GM03348 (cell line): ENCODE data around the gene SULT1C3.

Experiments used
- DNase-seq: peaks from one replicate; pipeline ENCODE4 v3.0.0; 2012; ENCODE audit warnings: low spot score

SULT1C3 gene

DNA sequence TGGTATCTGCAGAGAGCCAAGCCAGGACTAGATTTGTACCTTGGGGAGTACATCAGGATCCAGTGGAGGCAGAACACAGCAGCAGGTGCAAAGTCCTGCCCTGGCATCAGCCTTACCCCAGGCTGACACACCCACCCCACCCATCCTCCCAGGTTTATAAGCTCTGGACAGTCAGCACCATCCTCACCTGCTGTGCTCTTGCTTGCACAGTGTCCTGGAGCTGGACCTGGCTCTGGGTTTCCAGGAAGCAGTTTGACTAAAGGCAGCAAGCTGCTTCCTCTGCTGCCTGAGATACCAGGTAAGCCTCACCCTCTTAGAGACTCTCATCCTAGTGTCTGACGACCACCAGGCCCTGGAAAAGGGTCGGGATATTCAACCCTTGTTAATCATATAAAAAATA is at the start of gene SULT1C3:
Gene SULT1C3, plus strand, starts transcription at position 183 of the 400 bp plus-strand sequence. CDS start 7,227 bp downstream, outside the sequence.
- DNase-seq, result no peak

DNA sequence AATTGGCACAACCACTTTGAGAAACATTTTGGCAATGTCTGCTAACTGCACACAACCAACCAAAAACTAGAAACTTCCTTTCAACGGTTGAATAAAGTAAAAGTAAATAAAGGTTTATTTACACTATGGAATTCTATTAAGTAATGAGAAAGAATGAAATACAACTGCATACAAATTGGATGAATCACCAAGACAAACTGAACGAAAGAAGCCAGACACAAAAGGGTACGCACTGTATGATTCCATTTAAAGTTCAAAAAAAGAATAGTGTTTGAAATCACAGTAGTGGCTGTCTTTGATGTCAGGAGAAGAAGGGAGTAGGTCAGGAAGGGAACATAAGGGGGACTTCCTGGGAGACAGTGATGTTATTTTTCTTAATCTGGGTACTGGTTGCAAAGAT is 46.5 kb upstream of the SULT1C3 start:
- no peak for DNase-seq

DNA sequence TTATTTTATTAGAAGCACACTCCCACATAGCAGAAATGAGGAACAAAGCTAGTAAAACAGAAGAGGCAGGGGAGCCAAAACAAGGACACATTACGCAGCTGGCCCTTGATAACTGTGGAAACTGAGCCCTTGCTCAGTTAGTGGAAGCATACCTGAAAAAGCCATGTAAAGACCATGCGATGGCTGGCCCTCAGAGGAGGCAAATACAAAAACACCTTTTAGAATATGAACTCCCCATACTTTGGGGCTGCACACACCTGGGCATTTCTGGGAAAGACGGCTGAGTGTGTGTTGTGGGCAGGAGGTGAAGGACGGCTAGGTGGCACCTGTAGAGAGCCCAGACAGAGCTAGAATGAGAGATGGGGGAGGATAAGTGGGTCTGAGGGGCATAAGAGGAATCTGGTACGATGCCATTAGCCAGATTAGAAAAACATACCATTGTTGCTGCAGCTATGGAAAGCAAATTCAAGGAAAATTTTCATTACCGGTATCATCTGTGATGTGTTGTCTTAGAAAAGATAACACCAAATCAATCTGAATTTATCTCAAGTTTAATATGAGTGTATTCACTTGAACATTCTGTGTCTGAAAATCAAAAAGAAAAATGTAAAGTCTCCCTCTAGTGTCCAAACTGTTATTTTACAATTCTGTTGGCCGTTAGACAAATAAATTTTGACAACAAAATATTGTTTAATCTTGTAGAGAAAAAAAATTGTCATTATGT is 45.2 kb upstream of the SULT1C3 start:
- DNase-seq, result peak; percentile 14

DNA sequence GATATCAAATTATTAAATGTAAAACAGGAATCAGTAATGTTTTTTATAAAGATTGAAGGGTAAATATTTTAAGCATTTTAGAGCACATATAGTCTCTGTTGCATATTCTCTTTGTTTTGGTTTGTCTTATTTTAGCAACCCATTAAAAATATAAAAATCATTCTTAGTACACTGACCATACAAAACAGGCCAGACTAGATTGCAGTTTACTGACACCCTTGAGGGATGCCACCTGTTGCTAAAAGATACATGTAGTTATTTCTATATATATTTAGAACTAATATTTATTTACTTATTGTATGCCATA is 44.7 kb upstream of the SULT1C3 start:
- no peak for DNase-seq

DNA sequence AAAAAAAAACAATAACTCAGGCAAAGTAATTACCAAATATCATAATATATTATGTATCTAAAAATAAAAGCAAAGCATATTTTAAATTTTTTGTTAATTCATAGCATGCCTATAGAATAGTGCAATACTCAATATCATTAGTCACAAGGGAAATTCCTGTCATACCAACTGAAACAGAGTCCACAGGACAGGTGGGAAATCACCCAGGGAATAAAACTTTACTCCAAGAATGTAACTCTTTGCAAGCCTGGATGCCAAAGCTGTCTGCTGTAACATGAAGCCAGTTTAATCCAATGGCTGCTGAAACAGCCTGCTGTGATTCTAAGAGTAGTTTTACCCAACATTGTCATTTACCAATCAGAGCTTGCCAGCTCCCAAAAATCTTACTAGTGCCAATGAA is 40.0 kb upstream of the SULT1C3 start:
- DNase-seq, result no peak

DNA sequence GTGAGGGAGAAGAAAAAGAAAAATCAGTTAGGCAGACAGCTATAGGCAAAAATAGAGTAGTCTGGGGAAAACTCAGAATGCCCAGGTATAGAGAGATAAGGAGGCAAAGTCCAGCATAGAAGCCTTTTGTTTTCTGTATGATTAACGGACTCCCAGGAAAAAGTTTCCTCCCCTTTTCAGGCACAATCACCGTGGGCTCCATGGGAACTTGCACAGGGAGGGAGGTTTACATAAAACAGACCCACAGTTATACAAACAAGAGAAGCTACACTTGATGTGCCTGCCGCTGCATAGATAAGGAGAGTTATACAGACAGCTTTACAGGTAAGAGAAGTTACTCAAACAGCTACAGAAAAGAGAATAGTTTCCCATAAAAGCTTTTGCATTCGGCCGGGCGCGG is 39.2 kb upstream of the SULT1C3 start:
- DNase-seq, result no peak

DNA sequence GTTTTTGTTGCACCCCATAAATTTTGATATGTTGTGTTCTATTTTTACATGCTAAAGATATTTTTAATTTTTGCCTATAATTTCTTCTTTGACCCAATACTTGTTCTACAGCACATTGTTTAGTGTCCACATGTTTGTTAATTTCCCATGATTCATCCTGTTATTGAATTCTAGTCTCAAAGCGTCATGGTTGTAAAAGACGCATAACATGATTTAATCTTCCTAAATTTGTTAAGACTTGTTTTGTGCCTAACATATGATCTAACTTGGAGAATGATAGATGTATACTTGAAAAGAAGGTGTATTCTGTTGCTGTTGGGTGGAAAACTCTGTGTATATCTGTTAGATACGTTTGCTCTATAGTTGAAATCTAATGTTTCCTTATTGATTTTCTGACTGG is 27.1 kb upstream of the SULT1C3 start:
- no peak for DNase-seq

DNA sequence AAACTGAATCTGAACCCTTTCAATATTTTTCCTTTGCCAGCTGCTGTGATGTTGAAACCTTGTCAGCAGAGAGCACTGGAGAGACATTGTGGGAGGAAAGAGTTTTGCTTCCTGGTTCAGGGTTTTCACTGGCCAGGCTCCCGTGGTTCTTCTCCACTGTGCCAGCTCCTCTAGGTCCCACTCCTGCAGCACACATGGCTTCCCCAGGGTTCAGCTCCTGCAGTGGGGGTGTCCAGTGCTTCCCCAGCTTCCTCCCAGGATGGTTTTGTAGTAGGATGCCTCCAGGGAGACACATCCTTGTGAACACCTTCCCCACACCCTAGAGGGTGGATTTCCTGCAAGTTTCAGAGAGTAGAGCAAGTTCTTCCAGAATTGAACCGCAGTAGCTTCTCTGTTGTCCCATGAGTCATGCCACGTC is 24.0 kb upstream of the SULT1C3 start:
- peak; percentile 67 for DNase-seq

DNA sequence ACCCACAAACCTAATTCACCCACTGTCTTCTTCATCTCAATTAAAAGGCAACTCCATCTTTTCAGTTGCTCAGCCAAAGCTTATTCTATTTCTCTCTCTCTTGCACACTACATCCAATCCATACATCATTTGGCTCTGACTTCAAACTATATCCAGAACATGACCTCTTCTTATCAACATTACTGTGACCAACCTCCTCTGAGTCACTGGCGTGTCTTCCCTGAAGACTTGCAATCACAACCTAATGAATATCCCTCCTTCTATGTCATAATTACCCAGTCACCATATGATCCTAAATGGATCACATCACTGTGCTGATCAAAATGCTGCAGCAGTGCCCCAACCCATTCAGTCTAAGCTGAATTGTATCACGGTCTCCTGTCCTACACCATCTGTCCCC is 22.6 kb upstream of the SULT1C3 start:
- DNase-seq, result no peak

DNA sequence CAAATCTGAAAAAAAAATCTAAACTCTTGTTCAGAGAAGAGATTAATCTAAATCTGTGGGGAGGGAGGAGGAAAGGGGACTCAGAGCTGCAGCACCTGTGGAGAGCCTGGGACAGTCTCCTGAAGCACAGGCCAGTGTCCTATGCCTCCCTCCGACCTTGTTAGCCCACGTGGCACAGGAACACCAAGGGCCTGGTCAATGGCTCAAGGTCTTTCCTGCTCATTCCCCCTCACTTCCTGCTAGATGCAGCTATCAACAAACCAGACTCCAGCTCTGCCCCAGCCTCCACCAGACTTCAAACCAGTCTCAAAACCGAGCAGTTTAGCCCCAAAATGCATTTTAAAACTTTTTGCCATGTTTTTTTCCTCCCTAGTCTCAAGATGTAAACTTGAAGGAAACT is 20.1 kb upstream of the SULT1C3 start:
- no peak for DNase-seq

DNA sequence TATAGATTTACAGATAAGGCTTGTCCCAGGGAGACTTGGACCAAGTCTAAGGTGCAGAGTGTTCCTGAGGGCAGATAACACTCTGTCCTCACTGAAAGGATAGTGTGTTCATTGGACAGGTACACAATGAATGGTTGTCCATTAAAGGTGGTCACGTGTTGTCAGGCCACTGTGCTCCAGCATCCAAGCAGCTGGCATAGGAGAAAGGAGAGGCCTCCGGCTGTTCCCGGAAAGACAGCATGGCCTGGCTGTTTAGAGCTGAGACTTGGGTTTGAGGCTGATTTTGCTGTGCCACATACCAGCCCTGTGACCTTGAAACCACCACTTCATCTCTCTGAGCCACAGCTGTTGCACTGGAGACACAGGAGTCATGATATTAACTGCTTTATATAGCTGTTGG is 19.6 kb upstream of the SULT1C3 start:
- DNase-seq, result no peak

DNA sequence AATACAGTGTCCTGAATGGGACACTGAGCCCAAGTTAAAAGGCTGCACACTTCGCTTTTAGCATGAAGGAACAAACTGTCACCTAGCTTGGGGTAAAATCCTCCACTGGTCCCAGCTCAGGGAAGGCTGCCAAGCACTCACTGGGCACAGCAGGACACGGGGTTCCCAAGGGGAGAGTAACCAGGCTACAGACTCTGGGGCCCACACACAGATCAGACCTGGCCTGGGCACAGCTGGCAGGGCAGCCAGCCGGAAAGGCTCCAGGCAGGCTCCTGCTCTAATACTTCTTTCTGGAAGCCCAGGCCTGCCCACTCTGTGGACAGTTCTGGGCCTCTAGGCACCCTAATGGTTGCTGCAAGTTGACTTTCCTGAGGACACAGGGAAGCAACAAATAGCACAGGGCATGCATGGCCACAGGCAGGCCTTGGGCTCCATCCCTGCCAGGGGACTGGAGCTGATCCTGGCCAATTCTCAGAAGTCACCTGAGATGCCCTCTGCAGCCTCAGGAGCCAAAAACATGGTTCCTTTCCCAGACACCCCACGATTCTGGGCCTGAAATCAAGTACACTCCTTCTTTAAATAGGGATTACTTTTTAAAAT is 18.7 kb upstream of the SULT1C3 start:
- no peak for DNase-seq

DNA sequence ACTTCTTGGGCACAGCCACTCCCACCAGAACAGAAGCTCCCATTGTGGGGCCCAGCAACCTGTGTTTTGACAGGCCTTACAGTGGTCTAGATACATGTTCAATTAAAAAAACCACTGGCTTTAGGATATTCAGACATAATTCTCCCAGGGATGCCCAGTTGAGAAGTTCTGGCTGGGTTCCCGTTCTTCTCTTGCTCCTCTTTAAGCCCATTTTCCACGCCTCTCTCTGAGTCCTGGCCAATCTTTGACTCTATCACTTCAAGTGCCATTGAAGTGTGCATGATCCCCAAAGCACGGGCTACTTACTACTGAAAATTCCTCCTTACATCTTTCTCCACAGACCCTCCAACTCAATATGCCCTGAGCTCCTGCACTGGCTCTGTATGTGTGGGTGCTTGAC is 17.5 kb upstream of the SULT1C3 start:
- no peak for DNase-seq

DNA sequence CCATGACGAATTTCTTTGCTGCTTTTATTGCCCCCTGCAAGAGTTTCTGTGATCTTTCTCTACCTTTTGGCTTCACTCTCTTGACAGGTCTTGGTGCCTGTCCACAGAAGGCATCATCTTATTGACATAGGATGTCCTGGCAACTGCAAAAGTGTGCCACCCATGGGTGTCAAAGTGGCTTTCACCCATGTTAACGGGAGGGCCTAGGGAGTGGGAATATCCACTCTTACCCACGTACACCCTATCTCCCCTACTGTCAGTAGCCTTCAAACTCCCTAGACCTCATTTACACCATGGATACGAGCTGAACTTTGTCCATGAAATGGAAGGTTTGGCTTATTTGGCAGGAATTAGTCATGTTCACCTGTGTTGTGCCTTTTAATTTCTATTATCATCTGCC is 16.2 kb upstream of the SULT1C3 start:
- DNase-seq, result no peak

DNA sequence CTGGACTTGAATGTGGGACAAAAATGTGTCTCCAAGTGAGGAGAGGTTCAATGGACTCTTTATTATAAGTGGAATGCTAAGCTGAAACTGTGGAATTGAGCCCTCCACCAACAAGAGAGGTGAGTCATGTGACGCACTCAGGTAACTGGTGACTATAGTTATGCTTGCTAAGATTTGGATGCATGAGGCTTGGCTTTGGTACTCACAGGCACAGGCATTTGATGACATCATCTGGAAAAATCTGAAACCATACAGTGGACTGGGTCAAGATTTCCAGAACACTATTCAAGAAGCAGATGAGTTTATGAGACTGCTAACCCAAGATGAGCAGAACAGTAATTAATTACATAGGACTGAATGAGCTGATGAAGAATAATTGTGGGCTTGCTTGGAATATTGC is 15.7 kb upstream of the SULT1C3 start:
- DNase-seq, result no peak

DNA sequence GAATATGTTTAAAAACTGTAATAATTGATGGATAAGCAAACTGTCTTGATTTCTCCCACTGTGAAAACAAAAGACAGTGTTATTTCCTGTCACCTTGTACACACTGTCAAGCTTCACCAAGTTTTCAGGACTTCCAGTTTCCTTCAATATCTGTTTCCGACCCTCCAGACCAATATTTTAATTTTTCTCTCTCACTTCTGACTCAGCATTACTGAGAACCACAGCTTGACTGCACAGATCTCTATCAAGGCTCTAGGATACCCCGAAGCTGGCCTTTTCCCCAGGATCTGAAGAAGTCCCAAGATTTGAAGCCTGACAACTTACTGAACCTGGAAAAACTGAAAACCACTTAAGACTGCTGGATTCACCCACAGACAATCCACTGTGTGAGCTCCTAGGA is 13.2 kb upstream of the SULT1C3 start:
- DNase-seq, result no peak

DNA sequence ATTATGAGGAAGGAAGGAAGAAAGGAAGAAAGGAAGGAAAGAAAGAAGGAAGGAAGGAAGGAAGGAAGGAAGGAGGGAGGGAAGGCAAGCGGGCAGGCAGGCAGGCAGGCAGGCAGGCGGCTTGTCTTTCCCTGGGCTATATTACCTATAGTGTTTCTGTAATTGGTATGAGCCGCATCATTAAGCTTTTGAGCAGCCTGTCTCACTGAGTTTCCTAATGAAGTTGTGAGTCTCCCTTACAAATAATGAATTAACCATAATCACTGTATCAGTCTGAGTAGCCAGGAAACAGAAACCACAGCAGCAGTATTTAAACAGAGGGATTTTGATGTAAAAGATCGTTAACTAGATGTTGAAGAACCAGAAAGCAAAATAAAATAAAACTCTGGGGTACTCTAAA is 11.8 kb upstream of the SULT1C3 start:
- no peak for DNase-seq

DNA sequence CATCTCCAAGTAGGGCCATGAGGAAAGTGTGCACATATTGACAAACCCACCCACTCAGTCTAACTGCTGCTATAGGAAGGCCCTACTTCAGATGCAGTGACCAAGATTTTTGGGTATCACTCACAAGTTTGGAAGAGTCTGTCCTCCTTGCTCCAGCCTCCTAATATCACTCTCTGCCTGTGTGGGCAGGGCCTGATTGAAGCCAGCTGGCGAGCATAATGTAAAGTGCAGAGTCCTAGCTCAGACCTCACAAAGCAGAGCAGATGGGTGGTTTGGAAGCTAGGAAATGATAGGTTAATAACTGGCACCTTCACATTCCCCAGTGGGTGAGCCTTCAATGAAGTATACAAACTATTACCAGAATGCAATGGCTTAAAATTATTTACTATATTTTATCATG is 11.2 kb upstream of the SULT1C3 start:
- DNase-seq, result no peak

DNA sequence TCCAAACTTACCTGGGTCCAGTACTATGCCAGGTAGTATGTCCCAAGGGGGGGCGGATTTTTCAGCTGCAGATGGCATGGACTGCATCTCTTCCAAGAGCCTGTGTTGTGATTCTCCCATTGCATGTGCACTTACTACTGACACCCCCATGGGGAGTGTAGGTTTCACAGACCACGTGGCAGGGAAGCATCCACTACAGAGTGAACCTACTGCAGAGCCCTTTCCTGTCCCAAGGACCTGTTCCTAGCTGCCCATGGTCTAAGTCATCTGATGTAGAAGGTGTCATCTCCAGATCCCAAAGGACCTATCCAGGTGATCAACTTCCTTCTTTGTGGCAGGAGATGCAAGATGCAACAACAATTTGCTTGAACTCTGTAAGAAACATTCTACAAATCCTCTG is 9.9 kb upstream of the SULT1C3 start:
- DNase-seq, result no peak

DNA sequence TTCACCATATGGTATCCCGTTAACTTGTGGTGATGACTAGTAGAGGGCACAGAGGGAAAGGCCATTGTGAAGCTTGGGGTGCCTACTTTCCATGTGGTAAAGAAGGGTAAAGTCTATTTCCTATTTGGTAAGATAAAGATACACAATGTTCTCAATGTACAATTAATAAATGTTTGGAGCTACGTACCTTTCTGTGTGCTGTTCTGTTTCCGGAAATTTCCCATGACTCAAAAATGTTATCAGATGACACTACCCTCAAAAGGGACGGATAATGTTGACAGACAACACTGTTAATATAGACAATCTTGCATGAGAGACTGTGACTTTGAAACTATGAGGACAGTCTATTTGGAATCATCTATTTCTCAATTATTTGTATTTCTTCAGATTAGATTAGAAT is 4.2 kb upstream of the SULT1C3 start:
- no peak for DNase-seq

DNA sequence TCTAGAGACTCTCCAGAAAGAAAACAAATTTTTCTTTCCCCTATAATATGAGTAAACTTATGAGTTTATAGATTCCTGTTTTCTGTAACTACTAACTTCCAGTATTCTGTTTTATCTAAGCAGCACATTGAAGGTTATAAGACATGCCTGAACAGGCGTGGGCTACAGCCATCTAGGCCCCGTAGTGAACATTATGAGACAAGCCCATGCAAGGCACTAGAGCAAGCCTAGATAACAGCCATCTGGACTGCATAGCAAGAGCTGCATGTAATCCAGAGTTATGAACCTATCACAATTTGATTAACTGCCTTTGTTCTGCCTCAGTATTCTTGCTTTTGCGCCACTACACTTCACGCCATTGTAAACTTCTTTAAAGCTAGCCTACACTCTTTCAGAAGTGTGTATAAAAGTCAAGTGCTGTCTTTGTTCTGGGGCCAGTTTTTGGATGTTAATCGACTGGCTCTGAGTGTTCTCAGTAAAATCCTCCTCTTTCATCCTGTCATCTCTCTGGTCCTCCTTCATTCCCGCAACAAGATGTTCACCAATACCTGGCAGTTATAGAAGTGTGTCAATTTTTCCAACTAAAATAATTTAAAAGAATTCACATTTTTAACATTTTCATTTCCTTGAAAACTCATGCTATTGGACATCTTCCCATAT is 3.0 kb upstream of the SULT1C3 start:
- no peak for DNase-seq

DNA sequence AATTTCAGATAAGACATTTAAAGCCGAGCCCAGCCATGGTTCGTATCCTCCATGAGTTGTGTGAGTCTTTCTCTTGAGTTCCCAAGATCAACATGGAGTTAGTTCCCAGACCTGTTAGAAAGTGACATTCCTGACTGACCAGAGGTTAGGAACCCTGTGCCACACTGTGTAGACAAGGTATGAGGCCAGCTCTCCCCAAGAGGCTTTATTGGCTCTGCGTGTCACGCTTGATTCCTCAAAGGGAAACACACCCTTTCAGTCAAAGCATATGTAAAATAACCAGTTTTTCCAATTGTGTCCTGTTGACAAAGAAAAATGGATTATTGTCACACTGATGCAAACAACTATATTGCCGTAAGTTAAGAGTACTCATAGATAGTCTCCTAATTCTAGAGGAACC is 1.2 kb downstream of the SULT1C3 start:
- DNase-seq, result no peak

DNA sequence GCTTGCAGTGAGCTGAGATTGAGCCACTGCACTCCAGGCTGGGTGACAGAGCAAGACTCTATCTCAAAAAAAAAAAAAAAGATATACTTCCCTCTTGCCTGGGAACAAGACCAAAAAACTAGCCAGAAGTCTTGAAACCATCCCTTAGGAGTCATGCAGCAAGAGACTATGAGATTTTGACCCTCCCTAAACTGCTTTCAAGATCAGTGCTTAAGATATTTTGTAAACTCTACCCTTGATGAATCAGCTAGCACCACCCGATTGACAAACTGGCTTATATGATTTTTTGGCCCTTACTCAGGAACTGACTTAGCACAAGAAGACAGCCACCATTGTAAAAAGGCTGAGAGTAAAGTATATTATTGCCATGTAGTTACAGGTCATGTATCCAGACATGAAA is 3.8 kb downstream of the SULT1C3 start:
- no peak for DNase-seq
